ENCODE data around the gene NUPR2. TPM values are rescaled to one million over a fixed set of nuclear protein-coding genes. Genes with fewer than 3 reads are reported as not detected.
"Not testable (repeated sequence)": the region's sequence is repeated elsewhere in the genome, so short reads cannot be mapped to it uniquely, and the experiment has no call there.

The NUPR2 gene
- not detected for total RNA-seq

GRCh38 chr7:56115852-56116538, at the start of gene NUPR2:
TSS of gene NUPR2 (minus strand) at chr7:56116417. CDS start at chr7:56116314, 103 bp downstream.
- H3K36me3 ChIP-seq: no peaks in the 10 kb centered on the region
- TF ChIP-seq POLR2A (IDR thresholded peaks at IDR 0.05) (no peak), POLR2AphosphoS5 (IDR thresholded peaks at IDR 0.05; ENCODE audit: insufficient read depth in 1 of 2, low read depth in 1 of 2) (no peak), CTCF (IDR thresholded peaks at IDR 0.05) (no peak)
- intact Hi-C loops (cut with DNase I): no loop called here
- no peak within 1 kb of the TSS for H3K27ac ChIP-seq
- no peak for DNase-seq (ENCODE audit: extremely low spot score in 2 of 2)
- H3K4me3 ChIP-seq: peak within 1 kb of the TSS; percentile 26 to 27
- H3K9me3 ChIP-seq: no peaks in the 10 kb centered on the region
- H3K27me3 ChIP-seq: no peaks in the 10 kb centered on the region
- peaks cover 9% of the 10 kb centered on the region for H3K4me1 ChIP-seq

- intact Hi-C loops (cut with DNase I): no loop called here
- no peak overlapping the region for H3K27ac ChIP-seq
- TF ChIP-seq POLR2AphosphoS5 (IDR thresholded peaks at IDR 0.05; ENCODE audit: insufficient read depth in 1 of 2, low read depth in 1 of 2) (no peak), POLR2A (IDR thresholded peaks at IDR 0.05) (no peak), CTCF (IDR thresholded peaks at IDR 0.05) (no peak)
- H3K27me3 ChIP-seq: no peaks in the 10 kb centered on the region
- no peak overlapping the region for H3K4me3 ChIP-seq
- no peaks in the 10 kb centered on the region for H3K4me1 ChIP-seq
- peaks cover 5% of the 10 kb centered on the region for H3K9me3 ChIP-seq
- H3K36me3 ChIP-seq: no peaks in the 10 kb centered on the region
- no peak for DNase-seq (ENCODE audit: extremely low spot score in 2 of 2)
These were observed 41.1 kb upstream of the NUPR2 start for GRCh38 chr7:56157238-56157790.

GRCh38 chr7:56131062-56131461, 14.8 kb upstream of the NUPR2 start:
- H3K27ac ChIP-seq; DNase-seq (ENCODE audit: extremely low spot score in 2 of 2); H3K36me3 ChIP-seq; intact Hi-C loops (cut with DNase I); H3K4me3 ChIP-seq; H3K27me3 ChIP-seq; H3K9me3 ChIP-seq; H3K4me1 ChIP-seq: not testable (repeated sequence)

GRCh38 chr7:56127241-56127975, 11.2 kb upstream of the NUPR2 start:
- no peak for TF ChIP-seq POLR2A (IDR thresholded peaks at IDR 0.05)
- no peak for TF ChIP-seq CTCF (IDR thresholded peaks at IDR 0.05)
- Histone ChIP-seq H3K27me3 (no peaks in the 10 kb centered on the region), H3K36me3 (no peaks in the 10 kb centered on the region), H3K27ac (no peak overlapping the region), H3K4me3 (no peak overlapping the region), H3K4me1 (no peaks in the 10 kb centered on the region), H3K9me3 (no peaks in the 10 kb centered on the region)
- intact Hi-C loops (cut with DNase I): no loop called here
- DNase-seq (ENCODE audit: extremely low spot score in 2 of 2): no peak

DNA sequence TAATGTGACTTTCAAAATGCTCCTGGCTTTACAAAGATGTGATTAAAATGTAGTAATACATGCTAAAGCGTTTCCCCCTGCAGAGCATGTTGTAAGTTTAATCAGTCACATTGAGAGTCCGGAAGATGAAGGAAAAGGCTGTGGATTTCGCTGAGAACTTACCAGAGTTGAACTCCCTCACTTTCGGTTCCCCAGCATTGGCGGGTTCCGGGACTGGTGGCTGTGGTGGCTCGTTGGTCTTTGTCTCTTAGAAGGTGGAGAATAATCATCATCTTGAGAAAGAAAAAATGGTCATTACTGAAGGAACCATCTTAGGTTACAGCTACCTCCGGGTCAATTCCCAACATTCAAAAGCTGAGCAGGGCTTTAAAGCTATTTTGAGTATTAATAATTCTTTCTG, 9.6 kb upstream of the NUPR2 start:
- no peak overlapping the region for H3K27ac ChIP-seq
- H3K9me3 ChIP-seq: no peaks in the 10 kb centered on the region
- TF ChIP-seq POLR2A (IDR thresholded peaks at IDR 0.05) (no peak), CTCF (IDR thresholded peaks at IDR 0.05) (no peak), POLR2AphosphoS5 (IDR thresholded peaks at IDR 0.05; ENCODE audit: insufficient read depth in 1 of 2, low read depth in 1 of 2) (no peak)

More for the DNA sequence above, 9.6 kb upstream of the NUPR2 start:
- H3K27me3 ChIP-seq: no peaks in the 10 kb centered on the region
- H3K4me3 ChIP-seq: no peak overlapping the region
- intact Hi-C loops (cut with DNase I): no loop called here
- DNase-seq (ENCODE audit: extremely low spot score in 2 of 2): no peak
- no peaks in the 10 kb centered on the region for H3K36me3 ChIP-seq
- H3K4me1 ChIP-seq: no peaks in the 10 kb centered on the region
